Neural cell (in vitro differentiated cells): Measurements from ENCODE around the gene CREBBP.

Experiments used
- EP300 ChIP-seq: fragments of 450-650 bp; conservative IDR thresholded peaks from 2 replicates; pipeline ENCODE4 v1.6.1; 2014; ENCODE audit warnings: antibody characterized with exemption, mild to moderate bottlenecking, moderate library complexity; ENCODE audit not compliant: poor library complexity, severe bottlenecking
- TAF1 ChIP-seq: IDR thresholded peaks from 2 replicates; pipeline ENCODE4 v1.6.1; 2012; ENCODE audit warnings: low read depth

- TF ChIP-seq TAF1, result no peak
- TF ChIP-seq EP300, result no peak
Measured at GRCh38 chr16:3907586-3907985, 27.1 kb upstream of the CREBBP start.
